HG03097 (cell line): ENCODE data around the gene ZNF582.
A peak's percentile ranks its signal among the peaks of the same experiment; 100 is the strongest.

Source experiments
- ATAC-seq: cut with Tn5 transposase; IDR thresholded peaks from one replicate; pipeline ENCODE4 v1.9.1; 2021; ENCODE audit not compliant: unreplicated experiment, low FRiP score

ZNF582 gene

DNA sequence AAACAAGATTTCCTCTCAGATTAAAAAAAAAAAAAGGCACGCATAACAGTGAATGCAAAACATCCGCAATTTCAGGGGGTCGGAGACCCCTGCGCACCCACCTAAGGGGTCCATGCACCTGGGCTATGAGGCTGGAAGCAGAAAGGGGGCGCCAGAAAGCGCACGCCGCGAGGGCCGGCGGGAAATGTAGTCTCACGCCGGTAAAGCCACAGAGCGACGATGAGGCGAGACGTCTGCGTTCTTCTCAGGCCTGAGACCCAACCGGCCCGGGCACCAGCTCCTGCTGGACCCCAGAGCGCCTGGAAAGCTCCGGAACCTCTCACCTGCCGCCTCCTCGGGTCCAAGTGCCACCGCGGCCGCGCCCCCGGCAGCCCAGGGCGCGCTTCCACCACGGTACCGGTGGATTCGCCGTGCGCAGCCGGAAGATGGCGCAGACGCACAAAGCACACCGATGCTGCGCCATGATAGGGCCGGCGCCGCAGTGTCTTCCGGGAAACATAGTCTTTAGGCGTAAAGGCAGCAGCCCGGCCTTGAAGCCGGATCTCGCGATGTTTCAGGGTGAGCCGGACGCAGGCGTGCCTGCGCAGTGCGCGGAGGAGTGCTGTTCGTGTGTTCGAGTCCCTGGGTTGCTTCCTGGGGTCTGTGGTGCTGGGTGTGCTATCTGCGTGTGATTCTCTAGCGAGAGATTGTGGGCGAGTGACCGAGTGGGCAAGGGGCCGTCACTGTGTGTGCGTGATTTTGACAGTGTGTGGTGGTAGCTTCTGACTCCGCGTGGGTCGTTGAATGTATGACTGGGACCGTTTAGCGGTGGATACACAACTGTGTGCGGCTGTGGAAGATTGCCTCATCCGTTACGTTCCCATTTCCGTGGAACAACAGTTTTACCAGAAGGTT lies at the start of gene ZNF582:
Gene ZNF582, minus strand, starts transcription at position 416 of the 894 bp plus-strand sequence. CDS start 1,782 bp downstream, outside the sequence.
- peak; percentile 91 for ATAC-seq

DNA sequence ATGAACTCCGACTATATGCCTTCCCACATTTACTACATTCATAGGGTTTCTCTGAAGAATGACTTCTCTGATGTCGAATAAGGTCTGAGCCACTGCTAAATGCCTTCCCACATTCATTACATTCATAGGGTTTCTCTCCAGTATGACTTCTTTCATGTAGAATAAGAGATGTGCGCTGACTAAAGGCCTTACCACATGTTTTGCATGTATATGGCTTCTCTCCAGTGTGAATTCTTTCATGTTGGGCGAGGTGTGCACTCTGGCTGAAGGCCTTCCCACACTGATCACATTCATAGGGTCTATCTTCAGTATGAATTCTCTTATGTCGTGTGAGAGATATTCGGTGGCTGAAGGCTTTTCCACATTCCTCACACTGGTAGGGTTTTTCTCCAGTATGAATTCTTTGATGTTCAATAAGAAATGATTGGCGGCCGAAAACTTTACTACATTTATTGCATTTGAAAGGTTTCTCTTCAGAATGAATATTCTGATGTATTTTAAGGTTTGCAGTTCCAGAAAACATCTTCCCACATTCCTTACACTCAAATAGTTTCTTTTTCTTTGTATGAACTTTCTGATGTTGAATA lies 48.0 kb upstream of the ZNF582 start:
- ATAC-seq, result no peak

DNA sequence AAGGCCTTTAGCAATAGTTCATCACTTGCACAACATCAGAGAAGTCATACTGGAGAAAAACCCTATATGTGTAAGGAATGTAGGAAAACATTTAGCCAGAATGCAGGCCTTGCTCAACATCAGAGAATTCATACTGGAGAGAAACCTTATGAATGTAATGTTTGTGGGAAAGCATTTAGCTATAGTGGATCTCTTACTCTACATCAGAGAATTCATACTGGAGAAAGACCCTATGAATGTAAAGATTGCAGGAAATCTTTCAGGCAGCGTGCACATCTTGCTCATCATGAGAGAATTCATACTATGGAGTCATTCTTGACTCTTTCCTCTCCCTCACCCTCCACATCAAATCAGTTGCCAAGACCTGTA lies 30.6 kb upstream of the ZNF582 start:
- ATAC-seq, result no peak

DNA sequence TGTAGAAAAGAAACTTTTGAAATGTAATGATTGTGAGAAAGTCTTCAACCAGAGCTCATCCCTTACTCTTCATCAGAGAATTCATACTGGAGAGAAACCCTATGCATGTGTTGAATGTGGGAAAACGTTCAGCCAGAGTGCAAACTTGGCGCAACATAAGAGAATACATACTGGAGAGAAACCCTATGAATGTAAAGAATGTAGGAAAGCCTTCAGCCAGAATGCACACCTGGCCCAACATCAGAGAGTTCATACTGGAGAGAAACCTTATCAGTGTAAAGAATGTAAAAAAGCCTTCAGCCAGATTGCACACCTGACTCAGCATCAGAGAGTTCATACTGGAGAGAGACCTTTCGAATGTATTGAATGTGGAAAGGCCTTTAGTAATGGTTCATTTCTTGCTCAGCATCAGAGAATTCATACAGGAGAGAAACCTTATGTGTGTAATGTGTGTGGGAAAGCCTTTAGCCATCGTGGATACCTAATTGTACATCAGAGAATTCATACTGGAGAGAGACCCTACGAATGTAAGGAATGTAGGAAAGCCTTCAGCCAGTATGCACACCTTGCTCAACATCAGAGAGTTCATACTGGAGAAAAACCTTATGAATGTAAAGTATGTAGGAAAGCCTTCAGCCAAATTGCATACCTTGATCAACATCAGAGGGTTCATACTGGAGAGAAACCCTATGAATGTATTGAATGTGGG lies 30.1 kb upstream of the ZNF582 start:
- no peak for ATAC-seq

DNA sequence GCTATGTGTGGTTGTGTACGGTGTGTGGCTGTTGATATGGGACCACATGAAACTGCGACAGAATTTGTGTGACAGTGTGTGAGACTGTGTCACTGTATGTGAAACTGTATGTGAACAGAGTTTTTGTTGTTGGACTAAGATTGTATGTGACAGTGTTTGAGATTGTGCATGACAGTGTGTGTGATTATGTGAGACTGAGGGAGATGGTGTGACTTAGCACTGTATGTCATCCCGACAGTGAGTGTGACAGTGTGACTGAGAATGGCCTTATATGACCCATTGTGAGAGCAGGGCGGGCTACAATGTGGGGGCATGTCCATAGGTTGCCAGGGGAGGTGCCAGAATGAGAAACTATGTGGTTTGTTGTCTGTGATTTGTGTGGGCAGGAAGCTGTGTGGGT lies 11.7 kb upstream of the ZNF582 start:
- ATAC-seq, result no peak

DNA sequence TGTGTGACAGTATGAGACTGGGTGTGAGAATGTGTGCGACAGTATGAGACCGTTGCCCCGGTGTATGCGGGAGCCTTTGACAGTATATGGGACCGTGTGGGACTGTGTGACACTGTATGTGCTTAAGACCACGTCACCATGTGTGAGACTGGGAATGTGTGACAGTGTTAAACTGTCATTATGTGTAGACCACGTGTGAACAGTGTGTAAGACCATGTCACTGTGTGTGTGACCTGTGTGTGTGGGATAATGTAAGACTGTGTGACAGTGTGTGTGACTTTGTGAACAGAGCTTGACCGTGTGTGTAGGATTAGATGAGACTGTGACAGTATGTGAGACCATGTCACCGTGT lies 11.3 kb upstream of the ZNF582 start:
- ATAC-seq, result no peak

DNA sequence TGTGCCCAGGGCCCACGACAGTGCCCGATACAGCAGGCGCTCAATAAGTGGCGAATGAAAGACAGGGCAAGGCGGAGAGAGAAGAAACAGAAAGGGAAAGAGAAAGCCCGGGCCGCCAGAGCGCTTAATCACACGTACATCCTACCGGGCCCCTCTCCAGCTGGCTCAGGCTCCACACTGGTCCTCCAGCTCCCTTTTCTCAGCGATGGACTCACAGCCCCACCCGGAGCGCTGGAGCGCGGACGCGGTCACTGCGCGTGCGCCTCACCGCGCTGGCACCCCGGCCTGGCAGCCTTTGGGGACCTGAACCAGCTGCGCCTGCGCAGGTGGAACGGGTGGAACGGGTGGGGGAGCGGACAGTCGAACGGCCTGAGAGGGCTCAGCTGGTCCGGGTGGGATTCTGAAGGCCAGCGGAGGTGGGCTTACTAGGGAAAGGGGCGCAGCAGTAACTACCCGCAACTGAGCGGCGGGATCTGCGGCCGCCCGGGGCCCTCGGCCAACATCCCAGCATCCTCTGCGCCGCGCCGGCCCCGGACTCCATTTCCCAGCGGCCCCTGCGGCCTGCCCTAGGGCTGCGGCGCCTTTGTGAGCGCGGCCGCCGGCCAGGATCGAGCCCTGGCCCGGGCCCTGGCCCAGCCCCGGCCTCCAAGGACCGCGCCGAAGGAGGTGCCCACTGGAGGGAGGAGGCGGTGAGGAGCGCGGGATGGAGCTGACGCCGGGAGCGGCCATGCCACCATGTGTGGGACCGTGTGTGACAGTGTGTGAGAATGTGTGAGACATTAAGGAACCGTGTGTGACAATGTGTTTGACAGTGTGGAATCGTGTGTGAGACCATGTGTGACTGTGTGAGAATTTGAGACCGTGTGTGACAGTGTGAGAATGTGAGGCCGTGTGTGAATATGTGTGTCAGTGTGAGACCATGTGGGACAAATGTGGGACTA lies 10.7 kb upstream of the ZNF582 start, which contains the start of gene ZNF583:
Gene ZNF583, plus strand, starts transcription at position 569 of the 941 bp plus-strand sequence. CDS start 2,783 bp downstream, outside the sequence.
- ATAC-seq, result peak; percentile 89

DNA sequence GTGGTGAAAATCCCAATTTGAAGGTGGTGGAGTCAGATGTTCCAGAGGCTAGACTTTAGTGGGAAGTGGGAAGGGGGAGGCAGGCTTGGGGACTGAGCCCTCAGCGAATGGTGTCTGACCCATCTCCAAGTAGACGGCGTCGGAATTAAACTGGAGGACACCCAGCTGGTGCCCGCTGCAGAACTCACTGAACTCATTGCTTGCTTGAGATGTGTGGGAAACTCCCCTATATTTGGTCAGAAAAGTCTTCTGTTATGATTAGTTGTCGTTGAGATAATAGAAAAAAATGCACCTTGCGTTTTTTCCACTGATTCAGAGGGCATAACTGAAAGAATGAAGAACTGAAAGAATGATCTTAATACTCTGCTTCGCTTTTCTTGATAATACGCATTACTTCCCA lies 9.9 kb upstream of the ZNF582 start:
- no peak for ATAC-seq

DNA sequence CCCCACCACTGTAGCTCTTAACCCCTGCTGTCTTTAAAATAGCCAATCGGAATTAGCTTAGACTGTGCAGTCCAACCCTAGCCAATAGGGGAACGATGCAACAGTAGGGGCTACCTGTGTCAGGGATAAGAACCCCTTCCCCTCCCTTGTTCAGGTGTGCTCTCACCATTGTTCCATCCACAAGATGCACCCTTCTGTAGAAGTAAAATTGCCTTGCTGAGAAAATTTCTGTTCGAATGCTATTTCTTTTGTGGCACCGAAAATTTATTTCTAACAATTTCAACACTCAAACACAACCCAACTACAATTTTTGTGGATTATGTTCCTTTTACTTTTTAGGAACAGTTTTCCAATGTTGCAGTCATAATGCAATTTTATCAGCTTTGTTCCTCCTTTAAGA lies 7.2 kb upstream of the ZNF582 start:
- ATAC-seq, result no peak

DNA sequence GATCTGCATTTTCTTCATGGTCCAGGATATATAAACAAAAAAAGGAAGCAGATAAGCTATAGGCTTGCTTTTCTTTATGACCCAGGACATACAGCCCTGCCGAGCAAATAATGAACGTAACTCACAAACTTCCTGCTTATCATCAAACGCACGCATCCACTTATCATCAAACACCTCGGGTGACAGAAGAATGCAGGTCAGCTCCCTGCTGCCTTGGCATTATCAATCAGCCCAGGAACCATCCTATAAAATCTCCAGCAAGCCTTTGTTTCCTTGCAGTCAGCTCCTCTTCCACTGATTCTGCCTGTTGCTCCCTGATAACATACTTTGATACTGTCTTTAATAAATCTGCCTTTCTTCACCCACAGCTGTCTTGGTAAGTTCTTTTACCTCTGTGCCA lies 5.5 kb upstream of the ZNF582 start:
- ATAC-seq, result no peak

DNA sequence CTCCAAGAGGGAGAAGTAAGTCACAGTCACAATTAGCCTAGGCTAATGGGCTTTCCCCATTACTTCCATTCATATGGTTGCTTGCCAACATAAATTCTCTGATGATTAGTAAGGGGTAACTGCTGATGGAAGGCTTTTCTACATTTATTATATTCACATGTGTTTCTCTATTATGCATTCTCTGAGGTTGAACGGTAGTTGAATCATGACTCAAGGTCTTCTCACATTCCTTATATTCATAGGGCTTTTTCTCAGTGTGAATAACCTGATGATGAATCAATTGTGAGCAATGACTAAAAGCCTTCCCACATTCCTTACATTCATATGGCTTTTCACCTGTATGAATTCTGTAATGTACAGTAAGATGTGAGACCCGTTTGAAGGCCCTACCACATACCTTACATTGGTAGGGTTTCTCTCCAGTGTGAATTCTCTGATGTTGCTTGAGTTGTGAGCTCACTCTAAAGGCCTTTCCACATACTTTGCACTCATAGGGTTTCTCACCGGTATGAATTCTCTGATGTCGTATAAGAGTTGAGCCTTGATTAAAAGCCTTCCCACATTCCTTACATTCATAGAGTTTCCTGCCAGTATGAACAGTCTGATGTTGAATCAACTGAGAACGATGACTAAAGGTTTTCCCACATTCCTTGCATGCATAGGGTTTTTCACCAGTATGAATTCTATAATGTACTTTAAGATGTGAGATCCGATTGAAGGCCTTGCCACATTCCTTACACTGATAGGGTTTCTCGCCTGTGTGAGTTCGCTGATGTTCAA lies 9.3 kb downstream of the ZNF582 start:
- ATAC-seq, result no peak

DNA sequence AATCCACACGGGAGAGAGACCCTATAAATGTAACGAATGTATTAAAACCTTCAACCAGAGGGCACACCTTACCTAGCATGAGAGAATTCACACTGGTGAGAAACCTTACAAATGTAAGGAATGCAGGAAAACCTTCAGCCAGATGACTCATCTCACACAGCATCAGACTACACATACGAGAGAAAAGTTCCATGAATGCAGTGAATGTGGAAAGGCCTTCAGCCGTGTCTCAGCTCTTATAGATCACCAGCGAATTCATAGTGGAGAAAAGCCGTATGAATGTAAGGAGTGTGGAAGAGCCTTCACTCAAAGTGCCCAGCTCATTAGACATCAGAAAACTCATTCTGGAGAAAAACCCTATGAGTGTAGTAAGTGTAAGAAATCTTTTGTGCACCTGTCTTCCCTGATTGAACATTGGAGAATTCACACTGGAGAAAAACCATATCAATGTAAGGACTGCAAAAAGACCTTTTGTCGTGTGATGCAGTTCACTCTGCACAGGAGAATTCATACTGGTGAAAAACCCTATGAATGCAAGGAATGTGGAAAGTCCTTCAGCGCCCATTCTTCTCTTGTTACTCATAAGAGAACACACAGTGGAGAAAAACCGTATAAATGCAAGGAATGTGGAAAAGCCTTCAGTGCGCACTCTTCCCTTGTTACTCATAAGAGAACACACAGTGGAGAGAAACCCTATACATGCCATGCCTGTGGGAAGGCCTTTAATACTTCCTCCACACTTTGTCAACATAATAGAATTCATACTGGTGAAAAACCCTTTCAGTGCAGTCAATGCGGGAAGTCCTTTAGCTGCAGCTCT lies 16.0 kb downstream of the ZNF582 start:
- ATAC-seq, result no peak

DNA sequence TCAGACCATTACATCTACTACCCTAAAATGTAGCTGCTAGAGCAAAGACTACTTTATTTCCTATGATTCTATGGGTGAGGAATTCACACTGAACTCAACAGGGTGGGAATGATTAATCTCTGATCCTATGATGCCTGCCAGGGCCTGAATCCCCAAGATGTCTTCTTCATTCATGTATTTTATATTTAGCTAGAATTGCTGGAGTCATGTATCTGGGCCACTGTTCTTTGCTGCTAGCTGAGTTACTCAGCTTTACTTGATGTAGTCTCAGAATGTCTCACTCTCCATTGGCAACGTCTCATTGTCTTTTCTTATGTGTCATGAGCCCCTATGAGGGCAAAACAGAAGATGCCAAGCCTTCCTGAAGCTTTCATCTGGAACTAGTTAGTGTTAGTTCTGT lies 21.1 kb downstream of the ZNF582 start:
- ATAC-seq, result no peak

DNA sequence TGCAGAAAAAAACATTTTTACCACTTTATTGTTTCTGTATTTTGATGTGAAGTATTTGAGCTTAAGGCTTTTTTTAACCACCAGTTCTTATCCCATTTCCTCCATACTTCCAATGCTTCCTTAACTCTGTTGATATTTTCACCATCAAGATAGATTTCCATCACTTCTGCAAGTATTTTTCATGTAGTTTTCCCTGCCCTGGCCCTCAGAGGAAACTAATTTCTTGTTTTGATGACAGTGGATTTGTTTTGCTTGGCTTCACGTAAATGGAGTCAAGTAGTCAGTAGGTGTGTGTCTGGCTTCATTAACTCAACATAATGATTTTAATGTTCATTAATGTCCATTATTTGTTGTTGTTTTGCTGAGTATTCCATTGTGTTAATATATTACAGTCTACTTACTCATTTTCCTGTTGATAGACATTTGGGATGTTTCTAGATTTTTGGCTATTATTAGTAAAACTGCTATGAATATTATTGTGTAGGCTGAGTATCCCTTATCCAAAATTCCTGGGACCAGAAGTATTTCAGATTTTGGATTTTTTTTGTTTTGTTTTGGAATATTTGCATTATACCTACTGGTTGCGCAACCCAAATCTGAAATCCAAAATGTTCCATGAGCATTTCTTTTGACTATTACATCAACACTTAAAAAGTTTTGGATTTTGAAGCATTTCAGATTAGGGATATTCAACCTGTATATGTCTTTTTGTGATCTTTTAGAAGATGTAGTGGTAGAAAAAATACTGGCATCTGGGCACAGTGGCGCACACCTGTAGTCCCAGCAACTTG lies 23.3 kb downstream of the ZNF582 start:
- ATAC-seq, result no peak

DNA sequence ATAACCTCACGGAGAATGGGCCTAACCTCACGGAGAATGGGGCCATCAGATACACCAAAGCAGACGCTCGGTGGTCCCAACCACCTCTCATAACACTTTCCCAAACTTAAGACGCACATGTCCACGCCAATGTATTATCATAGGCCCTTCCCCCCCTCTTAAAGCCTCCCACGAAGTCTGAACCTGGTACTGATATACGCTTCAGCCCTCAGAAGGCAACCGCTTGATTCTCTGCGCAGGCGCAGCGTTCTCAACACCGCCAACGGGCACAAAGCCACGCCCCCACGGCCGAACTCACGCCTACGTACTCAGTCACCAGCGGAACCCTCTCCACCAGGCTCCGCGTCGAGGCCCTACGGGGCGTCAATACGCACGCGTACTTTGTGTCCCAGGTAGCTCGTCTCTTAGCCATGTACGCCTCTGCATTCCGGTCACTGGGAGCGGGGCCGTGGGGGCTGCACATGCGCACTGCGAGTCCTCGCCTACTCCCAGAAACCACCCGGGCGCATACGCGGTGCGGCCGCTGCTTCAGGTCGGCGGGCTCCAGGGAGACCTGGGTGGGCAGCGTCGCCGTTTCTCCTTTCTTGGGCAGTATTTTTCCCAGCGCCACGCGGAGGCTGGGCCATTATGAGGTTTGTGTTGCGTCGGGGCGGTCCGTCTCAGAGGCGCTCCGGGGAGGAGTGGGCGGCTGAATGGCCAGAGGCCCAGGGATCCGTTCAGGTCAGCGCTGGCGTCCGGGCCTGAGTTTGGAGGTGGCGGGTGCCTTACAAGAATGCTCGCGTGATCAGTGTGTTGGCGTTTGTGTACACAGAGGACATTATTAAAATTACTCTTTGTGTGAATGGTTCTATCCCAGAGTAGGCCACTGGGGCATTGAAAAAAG lies 25.3 kb downstream of the ZNF582 start:
- ATAC-seq, result peak; percentile 87

DNA sequence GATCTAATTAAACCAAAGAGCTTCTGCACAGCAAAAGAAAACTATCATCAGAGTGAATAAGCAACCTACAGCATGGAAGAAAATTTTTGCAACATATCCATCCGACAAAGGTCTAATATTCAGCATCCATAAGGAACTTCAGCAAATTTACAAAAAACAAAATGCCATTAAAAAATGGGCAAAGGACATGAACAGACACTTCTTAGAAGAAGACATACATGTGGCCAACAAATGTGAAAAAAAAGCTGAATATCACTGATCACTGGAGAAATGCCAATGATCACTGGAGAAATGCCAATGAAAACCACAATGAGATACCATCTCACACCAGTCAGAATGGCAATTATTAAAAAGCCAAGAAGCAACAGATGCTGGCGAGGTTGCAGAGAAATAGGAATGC lies 32.5 kb downstream of the ZNF582 start:
- ATAC-seq, result no peak

DNA sequence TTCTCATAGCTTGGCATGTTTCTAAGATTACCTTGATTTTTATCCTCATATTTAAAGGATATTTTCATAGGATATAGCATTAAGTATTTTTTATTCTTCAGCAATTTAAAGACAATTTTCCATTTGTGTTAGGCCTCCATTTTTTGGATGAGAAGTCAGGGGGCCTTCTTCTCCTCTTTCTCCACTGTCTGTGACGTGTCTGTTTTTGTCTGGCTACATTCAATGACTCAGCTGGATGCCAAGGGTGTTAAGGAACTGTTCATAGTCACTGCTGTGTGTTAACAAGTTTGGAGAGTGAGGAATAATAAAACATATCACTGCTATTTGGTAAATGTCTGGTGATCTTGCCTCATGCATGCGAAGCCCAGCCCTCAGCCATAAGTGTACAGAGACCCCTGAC lies 36.4 kb downstream of the ZNF582 start:
- no peak for ATAC-seq
